ENCODE results near the gene EFNB2. TPM values are rescaled to one million over a fixed set of nuclear protein-coding genes. Genes with fewer than 3 reads are reported as not detected.

EFNB2 gene
- total RNA-seq, 1 donor from 2014 or later = 0.31 TPM

DNA sequence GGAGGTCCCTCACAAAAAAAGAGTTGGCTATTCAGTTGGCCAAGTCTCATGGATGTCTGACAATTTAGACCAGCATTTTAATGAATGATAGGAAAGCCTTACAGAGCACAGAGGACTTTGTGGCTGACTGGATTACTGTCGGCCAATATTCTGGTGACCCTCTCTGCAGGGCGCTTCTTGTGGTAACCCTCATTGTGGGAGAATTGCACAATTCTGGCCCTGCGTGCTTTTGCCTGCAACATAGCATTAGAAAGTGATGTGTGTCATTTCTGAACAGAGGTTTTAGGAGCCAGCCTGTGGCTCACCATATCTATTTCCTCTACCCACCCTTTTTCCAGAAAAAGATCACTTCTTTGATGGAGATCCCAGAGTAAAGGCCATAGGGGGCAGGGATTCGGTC lies 71.4 kb downstream of the EFNB2 start:
- no peak for ATAC-seq (ENCODE audit: low read depth)

DNA sequence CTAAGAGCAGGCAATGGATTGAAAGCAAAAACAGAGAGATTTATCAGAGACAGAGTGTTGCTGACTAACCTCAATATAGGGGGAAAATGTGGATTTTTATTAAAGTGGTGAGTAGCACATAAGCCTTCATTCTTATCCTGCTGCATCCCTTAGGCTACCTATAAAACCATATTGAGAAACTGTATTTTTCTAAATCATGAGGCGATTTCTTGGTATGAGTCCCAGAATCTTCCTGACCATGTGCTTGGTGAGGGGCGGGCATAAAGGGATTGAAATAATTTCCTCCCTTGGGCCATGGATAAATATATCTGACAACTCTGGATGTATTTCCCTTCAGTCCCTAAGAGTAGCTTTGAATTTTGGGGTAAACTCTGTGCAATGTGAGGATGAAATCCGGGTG lies 72.8 kb downstream of the EFNB2 start:
- CTCF ChIA-PET = no interaction called here
- TF ChIP-seq, protein P1, sequence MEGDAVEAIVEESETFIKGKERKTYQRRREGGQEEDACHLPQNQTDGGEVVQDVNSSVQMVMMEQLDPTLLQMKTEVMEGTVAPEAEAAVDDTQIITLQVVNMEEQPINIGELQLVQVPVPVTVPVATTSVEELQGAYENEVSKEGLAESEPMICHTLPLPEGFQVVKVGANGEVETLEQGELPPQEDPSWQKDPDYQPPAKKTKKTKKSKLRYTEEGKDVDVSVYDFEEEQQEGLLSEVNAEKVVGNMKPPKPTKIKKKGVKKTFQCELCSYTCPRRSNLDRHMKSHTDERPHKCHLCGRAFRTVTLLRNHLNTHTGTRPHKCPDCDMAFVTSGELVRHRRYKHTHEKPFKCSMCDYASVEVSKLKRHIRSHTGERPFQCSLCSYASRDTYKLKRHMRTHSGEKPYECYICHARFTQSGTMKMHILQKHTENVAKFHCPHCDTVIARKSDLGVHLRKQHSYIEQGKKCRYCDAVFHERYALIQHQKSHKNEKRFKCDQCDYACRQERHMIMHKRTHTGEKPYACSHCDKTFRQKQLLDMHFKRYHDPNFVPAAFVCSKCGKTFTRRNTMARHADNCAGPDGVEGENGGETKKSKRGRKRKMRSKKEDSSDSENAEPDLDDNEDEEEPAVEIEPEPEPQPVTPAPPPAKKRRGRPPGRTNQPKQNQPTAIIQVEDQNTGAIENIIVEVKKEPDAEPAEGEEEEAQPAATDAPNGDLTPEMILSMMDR (IDR thresholded peaks at IDR 0.05) = no peak
- H3K27me3 Mint-ChIP-seq = no peaks in the 10 kb centered on the region
- no peaks in the 10 kb centered on the region for H3K4me1 Mint-ChIP-seq
- no peak overlapping the region for H3K4me3 Mint-ChIP-seq
- no peaks in the 10 kb centered on the region for H3K9me3 Mint-ChIP-seq
- no peak for ATAC-seq (ENCODE audit: low read depth)
- intact Hi-C loops (cut with micrococcal nuclease) = no loop called here
- POLR2A ChIA-PET = no interaction called here
- DNase-seq = no peak
- no peak overlapping the region for H3K27ac Mint-ChIP-seq
- H3K36me3 Mint-ChIP-seq (ENCODE audit: low read depth) = no peaks in the 10 kb centered on the region

More for the DNA sequence above, 71.4 kb downstream of the EFNB2 start:
- no peak overlapping the region for H3K27ac Mint-ChIP-seq
- H3K27me3 Mint-ChIP-seq = no peaks in the 10 kb centered on the region
- H3K9me3 Mint-ChIP-seq = no peaks in the 10 kb centered on the region
- intact Hi-C loops (cut with micrococcal nuclease) = no loop called here
- H3K4me1 Mint-ChIP-seq = no peaks in the 10 kb centered on the region
- CTCF ChIA-PET = no interaction called here
- H3K4me3 Mint-ChIP-seq = no peak overlapping the region
- no peaks in the 10 kb centered on the region for H3K36me3 Mint-ChIP-seq (ENCODE audit: low read depth)
- TF ChIP-seq, protein P1 (IDR thresholded peaks at IDR 0.05) = no peak
- DNase-seq = no peak
- POLR2A ChIA-PET = no interaction called here

DNA sequence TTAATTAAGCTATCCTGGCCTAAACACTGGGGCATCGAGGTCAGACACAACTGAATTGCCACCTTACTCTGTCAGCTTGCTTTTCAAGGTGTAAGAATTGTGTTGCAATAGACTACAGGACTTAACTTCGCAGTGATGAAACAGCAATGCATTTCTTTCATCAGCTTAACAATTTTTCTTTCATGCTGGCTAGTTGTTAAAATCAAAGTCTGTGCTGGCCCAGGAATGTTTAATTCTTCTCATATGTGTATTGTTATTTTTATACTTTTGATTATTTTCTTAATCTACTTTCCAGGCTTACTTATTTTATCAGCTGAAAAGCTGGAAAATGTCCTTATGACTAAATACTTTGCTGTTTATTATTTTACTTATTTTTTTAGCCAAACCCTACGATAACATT lies 79.7 kb downstream of the EFNB2 start:
- DNase-seq (no peak), ATAC-seq (ENCODE audit: low read depth) (no peak)
- CTCF ChIA-PET = no interaction called here
- Mint-ChIP-seq H3K4me1 (no peaks in the 10 kb centered on the region), H3K4me3 (no peak overlapping the region), H3K27ac (no peak overlapping the region), H3K27me3 (peaks cover 4% of the 10 kb centered on the region), H3K36me3 (ENCODE audit: low read depth) (no peaks in the 10 kb centered on the region), H3K9me3 (no peaks in the 10 kb centered on the region)
- TF ChIP-seq, protein P1 (IDR thresholded peaks at IDR 0.05) = no peak
- POLR2A ChIA-PET = no interaction called here
- intact Hi-C loops (cut with micrococcal nuclease) = no loop called here

DNA sequence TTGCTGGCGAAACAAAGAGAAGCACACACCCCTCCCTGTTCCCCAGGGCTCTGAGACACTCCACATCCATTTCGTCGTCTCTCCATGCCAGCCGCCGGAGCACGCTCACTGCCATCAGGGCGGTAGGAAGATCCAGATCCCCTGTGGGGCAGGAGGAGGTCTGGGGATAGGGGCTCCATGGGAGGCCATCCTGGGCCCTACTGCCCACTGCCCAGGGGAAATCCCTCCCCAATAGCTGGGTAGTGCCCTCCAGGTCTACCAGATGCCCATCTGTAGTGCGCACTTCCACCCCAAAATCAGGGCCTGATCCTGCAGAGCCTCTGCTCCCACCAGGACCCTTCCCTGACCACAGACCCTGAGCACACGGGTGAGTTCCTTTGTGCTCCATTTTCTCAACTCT lies 80.3 kb downstream of the EFNB2 start:
- intact Hi-C loops (cut with micrococcal nuclease) = no loop called here
- Mint-ChIP-seq H3K27me3 (peaks cover 4% of the 10 kb centered on the region), H3K27ac (no peak overlapping the region), H3K4me1 (no peaks in the 10 kb centered on the region), H3K9me3 (no peaks in the 10 kb centered on the region), H3K4me3 (no peak overlapping the region), H3K36me3 (ENCODE audit: low read depth) (no peaks in the 10 kb centered on the region)
- TF ChIP-seq, protein P1 (IDR thresholded peaks at IDR 0.05) = no peak
- no peak for ATAC-seq (ENCODE audit: low read depth)
- CTCF ChIA-PET = no interaction called here
- DNase-seq = no peak
- POLR2A ChIA-PET = no interaction called here

DNA sequence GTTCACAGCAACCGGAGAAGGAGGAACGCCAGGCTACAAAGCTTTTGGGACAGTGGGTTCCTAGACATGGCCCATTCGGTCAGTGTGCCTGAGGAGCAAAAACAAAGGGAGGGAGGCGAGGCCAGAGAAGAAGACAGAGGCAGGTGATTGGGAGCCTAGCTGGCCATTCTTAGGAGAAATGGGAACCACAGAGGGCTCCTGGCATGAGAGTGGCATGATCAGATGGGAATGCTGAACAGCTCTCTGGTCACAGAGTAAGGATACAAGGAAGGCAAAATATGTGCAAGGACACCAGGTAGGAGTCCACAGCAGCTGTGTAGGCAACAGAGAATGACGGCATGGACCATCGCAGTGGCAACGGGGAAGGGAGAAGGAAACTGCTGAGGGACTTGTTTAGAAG lies 82.4 kb downstream of the EFNB2 start:
- Mint-ChIP-seq H3K27me3 (peaks cover 4% of the 10 kb centered on the region), H3K9me3 (peaks cover 2% of the 10 kb centered on the region), H3K36me3 (ENCODE audit: low read depth) (no peaks in the 10 kb centered on the region), H3K27ac (no peak overlapping the region), H3K4me3 (no peak overlapping the region), H3K4me1 (no peaks in the 10 kb centered on the region)
- ChIA-PET CTCF (no interaction called here), POLR2A (interaction anchor here (0.6 kb wide), 1 partner anchor 90 kb away, joined by 4 read pairs; no protein-coding TSS in a partner anchor)
- TF ChIP-seq, protein P1 (IDR thresholded peaks at IDR 0.05) = no peak
- ATAC-seq (ENCODE audit: low read depth) = no peak
- DNase-seq = no peak
- intact Hi-C loops (cut with micrococcal nuclease) = no loop called here

Measured in activated B cell treated with CpG ODN at 0.5 μM for 24 hours (primary cell).